Activated CD8-positive, alpha-beta memory T cell treated with anti-CD3 and anti-CD28 coated beads for 1 hour (primary cell): ENCODE measurements around the gene WDR59.

Experiments
- DNase-seq, 2 donors: peaks; one replicate each; pipeline ENCODE4 v3.0.0-alpha.2; 2020; ENCODE audit warnings: low read depth in 1 of 2; ENCODE audit errors: extremely low read depth in 1 of 2

The WDR59 gene

DNA sequence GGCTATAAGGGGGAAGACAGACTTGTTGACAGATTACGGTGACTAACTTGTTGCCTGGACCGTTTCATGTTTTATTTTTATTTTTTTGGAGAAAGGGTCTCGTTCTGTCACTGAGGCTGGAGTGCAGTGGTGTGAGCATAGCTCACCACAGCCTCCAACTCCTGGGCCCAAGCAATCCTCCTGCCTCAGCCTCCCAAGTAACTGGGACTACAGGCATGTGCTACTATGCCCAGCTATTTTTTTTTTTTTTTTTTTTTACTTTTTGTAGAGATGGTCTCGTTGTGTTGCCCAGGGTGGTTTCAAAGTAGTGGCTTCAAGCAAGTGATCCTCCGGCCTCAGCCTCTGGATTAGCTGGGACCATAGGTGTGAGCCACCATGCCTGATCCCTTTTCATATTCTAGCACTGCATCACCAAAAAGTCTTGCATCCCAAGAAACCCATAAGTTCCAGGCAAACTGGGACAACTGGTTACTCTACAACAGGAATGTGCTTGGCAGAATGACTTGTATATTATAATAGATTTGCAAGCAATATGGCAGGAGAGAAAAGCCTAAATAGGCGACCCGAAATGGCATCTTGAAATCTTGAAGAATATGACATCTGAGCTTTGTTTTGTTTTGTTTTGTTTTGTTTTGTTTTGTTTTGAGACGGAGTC lies 2.2 kb upstream of the WDR59 start:
- DNase-seq, result no peak

DNA sequence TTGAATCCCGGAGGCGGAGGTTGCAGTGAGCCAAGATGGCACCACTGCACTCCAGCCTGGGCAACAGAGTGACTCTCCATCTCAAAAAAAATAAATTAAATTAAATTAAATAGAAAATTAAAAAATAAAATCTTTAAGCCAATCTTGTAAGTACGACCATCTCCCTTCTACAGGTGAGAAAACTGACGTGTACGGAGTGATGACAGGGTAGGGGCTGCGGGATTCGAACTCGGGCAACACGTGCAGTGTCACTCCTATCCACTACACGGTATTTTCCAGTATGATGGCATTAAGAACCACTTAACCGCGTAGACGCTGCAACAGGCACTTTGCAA lies 762 bp downstream of the WDR59 start:
- no peak for DNase-seq

DNA sequence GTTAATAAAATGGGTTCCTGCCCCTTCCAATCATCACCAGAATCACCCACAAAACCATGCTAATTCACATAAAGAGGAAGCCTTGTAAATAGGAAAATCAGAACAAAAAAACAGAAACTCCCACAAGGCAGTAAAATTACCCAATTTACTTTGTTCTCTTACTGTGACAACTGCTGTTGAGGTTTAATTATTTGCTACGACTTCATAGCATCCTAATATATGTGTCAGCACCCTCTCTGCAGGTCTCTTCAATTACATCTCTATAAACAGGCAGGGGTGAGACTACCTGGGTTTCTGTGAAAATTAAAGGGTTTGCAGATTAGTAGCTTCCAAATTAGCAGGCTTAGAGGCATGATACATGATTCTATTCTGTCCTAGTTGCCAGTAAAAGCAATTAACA lies 2.7 kb downstream of the WDR59 start:
- DNase-seq, result no peak

DNA sequence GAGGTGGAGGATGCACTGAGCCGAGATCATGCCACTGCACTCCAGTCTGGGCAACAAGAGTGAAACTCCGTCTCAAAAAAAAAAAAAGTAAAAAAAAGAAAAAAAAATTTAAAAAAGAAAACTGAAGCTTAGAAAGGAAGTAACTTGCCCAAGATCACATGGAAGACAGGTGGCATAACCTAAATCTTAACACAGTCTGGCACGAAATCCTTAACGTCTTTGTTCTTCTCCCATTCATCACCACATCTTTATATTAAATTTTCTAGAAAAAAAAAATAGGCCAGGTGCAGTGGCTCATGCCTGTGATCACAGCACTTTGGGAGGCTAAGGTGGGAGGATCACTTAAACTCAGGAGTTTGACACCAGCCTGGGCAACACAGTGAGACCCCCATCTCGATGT lies 9.3 kb downstream of the WDR59 start:
- DNase-seq, result no peak

DNA sequence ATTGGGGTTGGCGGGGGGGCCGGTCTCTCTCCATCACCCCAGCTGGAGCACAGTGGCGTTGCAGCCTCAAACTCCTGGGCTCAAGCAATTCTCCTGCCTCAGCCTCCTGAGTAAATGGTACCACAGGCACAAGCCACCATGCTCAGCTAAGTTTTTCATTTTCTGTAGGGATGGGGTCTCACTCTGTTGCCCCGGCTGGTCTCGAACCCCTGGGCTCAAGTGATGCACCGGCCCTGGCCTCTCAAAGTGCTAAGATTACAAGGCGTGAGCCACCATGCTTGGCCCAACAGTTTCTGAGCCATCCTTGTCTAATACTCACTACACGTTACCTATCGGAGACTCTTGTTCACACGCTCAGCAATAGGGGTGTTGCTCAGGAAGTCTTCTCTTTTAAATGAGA lies 11.6 kb downstream of the WDR59 start:
- no peak for DNase-seq

DNA sequence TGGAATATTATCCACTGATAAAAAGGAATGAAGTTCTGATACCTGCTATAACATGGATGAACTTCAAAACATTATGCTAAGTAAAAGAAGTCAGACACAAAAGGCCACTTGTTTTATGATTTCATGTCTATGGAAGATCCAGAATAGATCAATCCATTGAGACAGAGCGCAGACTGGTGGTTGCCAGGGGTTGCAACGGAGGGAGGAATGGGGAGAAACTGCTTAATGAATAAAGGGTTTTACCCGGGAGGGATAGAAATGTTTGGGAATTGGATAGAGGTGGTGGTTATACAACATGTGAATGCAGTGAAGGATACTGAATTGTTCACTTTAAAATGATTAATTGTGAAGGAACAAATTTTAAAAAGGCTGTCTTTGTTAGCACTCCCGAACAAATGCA lies 30.2 kb downstream of the WDR59 start:
- DNase-seq, result no peak

DNA sequence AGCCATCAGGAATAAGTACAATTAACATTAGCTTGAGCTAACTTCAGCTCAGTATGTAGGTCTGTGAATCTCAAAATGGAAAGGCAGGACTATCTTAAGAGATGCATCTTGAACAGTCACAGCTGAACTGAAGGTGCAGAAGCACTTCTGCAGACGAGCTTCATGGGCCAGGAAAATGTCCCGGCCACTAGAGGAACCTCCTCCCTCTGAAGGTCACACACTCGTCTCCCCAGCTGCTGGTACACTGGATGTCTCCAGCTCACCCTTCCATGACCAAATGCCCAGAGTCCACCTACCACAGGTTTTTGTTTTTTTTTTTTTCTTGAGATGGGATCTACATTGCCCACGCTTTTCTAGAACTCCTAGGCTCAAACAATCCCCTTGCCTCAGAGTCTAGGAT lies 33.2 kb downstream of the WDR59 start:
- no peak for DNase-seq

DNA sequence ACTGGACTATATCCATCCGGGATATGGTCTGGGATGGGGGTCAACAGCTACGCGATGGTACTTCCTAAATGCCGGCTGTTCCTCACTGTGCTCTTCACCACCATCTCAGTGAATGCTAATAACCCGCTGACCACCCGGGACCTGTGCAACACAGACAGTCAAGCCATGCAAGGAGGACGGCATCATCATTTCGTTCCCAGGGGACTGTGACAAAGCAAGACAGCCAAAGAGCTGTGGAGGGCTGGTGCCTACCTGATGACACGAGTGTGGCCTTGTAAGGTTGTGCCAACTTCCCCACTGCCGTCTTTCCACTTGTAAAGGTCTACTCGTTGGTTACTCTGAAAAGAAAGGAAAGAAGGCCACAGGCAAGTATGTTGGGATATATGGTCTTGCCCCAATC lies 33.7 kb downstream of the WDR59 start:
- DNase-seq, result no peak

DNA sequence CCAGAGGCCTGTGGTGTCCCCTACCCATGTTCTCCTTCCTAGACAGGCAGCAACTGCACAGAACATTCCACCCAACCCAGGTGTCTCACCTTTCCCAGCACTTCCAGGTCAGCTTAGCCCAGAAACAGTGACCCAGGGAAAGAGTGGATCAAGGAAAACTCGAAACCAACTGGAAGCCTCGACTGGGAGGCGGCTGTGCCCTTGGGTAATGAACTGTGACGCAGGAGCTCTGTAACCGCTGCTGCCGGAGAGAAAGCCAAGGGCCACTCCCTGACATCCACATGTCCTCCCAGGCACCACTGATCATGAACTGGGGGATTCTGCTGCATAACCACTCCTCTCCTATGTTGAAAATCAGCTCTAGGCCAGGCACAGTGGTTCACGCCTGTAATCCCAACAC lies 34.4 kb downstream of the WDR59 start:
- no peak for DNase-seq

DNA sequence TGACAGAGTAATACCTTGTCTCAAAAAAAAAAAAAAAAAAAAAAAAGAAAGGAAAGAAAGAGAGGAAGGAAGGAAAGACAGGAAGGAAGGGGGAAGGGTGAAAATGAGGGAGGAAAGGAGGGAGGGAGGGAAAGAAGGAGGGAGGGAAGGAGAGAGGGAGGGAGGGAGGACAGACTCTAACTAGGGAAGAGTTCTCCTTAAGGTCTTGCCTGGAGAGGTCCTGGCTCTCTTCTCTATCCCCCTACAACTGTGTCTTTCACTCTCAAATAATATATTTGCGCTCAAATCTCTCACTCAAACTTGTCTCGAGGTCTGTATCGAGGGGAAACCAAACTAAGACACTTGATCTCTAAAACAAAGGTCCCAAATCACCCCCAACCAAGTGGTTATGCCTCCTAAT lies 35.6 kb downstream of the WDR59 start:
- no peak for DNase-seq

DNA sequence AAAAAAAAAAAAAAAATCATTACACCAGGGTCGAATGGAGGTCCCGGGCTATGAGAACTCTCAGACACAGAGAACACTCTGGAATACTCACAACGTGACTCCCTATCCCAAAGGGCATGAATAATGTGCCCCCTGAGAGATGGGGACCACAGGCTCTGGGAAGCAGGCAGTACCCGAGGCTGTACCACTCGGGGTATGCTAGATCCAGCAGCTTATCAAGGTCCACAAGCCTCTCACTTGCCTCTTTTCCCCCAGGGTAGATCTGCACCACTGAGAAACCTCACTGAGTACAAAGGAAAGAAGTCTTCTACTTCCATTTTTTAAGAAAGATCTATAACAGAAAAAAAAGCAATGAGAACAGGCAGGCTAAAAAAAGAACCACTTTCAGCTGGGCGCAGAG lies 40.5 kb downstream of the WDR59 start:
- no peak for DNase-seq

DNA sequence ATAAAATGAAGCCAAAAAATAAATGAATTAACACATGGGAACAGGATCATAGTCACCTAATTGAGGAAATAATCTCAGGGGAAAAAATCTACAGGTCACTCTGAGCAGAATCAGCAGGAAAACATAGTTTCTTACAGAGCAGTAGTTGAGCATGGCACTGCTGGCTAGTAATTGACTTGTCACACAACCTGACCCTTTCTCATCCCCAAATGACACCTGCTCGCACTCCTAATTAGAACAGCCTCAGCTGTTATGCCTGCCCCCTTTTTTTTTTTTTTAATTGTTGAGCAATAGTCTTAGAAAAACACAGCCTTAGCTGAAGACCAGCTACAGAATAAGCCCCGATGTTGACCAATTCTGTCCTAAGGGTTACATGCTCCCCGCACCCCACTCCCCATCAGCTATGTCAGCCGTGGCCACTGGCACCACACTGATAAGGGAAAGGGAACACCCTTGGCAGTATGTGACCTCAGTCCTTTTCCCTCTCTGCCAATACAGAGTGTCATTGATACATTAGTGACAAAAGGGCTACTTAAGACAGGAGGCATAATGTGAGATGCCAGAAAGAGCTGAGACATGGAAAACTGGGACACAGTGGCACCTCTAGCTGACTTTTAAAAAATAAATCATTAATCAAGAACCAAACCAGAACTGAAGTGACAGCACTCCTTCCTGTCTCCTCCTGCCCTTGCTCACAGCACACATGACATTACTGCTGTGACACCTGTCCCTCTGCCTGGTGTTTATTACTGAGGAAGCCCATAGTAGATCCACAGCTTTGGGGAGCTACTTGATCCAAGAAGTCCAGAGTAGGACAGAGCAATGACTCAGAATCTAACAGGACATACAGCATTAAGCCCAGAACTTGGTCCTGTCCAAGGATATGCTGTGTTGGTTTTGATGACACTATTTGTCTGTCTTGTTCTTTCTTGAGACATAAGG lies 41.7 kb downstream of the WDR59 start:
- no peak for DNase-seq

DNA sequence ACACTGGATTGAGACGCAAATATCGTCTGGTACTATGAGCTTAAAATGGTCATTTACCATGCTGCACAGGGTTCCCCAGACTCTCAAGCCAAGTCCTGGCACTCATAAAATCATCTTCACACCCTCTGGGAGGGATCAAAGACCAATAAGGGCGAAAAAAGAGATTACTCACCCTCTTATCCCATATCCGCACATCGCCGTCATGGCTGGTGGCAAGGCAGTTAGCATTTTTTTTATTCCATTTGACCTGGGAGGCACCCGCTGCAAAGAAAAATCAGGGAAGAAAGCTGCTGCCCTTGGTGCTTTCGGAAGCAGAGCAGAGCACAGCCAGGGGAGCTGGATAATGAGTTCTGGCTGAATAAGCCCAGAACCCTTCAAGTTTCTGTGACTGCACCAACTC lies 42.4 kb downstream of the WDR59 start:
- no peak for DNase-seq

DNA sequence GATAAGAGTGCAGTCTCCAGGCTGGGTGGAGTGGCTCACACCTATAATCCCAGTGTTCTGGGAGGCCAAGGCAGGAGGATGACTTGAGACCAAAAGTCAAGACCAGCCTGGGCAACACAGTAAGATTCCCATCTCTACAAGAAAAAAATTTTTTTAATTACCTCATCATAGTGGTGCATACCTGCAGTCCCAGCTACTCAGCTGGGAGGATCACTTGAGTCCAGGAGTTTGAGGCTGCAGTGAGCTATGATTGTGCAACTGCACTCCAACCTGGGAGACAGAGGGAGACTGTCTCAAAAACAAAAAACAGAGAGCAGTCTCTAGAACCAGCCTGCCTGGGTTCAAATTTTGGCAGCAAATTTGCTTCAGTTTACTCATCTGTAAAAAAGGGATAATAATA lies 45.2 kb downstream of the WDR59 start:
- DNase-seq, result no peak

DNA sequence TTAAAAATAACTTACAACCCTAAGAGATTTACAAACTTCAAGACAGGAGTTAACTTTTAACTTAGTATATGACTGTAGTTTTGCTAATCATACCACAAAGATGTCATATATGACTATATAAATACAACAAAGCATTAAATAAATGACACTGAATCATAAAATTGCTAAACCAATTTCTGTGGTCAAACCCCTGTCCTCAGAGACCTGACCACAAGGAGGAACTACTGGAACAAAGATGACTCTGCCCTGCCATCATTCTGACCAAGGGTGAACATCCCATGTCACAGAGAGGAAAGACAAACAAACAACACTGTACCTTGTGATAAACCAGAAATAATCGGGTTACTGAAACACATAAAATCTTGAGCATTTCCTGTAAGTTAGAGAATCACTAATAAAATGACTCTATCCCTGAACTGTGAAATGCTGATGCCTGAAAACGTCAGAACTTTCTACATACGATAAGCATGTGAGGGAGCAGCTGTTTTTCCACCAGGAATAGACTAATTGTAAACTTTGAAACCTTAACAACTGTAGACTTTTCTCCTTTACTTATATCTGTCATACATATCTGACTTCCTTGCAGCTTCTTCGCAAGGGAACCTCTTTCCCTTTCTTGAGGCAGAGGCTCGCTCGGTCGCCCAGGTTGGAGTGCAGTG lies 47.9 kb downstream of the WDR59 start:
- no peak for DNase-seq

DNA sequence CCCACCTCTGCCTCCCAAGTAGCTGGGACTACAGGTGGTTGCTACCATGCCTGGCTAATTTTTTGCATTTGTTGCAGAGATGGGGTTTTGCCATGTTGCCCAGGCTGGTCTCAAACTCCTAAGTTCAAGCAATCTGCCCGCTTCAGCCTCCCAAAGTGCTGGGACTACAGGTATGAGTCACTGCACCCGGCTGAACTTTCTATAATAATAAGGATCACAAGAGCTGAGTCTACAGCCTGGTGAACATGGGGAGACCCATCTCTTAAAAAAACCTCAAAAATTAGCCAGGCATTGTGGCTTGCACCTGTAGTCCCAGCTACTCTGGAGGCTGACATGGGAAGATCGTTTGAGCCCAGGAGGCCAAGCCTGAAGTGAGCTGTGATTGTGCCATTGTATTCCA lies 53.5 kb downstream of the WDR59 start:
- DNase-seq, result no peak

DNA sequence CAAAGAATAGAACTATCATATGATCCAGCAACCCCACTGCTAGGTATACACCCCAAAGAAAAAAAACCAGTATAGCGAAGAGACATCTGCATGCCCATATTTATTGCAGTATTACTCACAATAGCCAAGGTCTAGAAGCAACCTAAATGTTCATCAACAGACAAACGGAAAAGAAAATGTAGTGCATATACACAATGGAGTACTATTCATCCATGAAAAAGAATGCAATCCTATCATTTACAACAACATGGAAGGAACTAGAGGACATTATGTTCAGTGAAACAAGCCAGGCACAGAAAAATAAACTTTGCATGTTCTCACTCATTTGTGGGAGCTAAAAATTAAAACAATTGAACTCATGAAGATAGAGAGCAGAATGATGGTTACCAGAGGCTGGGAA lies 55.3 kb downstream of the WDR59 start:
- DNase-seq, result no peak

DNA sequence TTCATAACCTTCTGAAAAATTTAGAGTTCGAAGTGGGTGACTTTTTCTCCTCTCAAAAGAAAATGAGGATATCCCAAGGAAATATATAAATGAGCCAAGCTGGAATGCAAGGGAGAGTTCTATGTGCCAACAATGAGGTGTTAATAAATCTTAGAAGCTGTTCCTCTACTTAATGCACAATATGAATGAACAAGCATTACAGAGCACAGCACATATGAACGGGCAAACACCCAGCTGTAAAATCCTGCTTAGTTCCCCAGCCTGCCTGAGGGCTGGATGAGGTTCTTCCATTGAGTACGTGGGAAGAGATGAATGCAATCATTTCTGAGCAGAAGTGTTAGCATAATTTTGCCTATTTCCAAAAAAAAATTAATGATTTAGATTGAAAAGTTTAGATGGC lies 58.1 kb downstream of the WDR59 start:
- DNase-seq, result no peak

DNA sequence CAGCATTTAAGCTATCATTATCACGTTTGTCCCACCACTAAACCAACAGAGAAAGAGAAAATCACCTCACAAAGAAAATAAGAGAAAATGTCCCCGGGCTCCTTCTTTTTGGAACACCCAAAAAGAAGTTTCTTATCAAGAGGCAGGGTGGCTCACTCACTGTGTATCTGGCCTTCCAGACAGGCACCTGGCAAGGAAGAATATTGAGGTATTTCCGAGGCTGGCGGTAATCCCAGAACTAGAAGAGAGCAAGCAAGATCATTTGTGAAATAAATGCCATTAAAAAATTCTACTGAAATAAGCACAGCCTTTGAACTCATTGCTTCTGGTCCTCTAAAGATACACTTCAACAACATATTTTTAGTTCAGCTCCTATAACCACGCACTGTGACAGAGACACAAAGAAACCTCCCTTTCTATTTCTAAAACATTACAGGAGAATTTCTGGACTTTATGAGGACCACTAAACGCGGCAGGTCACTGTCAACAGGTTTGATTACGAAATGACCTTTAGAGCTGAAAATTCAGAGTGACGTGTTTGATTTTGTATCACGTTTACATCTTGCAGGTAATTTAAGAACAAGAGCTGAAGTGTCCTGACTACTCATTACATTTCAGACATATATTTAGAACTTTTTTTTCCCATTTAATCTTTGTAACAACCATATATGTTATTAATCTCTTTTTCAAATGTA lies 61.0 kb downstream of the WDR59 start:
- DNase-seq, result no peak

DNA sequence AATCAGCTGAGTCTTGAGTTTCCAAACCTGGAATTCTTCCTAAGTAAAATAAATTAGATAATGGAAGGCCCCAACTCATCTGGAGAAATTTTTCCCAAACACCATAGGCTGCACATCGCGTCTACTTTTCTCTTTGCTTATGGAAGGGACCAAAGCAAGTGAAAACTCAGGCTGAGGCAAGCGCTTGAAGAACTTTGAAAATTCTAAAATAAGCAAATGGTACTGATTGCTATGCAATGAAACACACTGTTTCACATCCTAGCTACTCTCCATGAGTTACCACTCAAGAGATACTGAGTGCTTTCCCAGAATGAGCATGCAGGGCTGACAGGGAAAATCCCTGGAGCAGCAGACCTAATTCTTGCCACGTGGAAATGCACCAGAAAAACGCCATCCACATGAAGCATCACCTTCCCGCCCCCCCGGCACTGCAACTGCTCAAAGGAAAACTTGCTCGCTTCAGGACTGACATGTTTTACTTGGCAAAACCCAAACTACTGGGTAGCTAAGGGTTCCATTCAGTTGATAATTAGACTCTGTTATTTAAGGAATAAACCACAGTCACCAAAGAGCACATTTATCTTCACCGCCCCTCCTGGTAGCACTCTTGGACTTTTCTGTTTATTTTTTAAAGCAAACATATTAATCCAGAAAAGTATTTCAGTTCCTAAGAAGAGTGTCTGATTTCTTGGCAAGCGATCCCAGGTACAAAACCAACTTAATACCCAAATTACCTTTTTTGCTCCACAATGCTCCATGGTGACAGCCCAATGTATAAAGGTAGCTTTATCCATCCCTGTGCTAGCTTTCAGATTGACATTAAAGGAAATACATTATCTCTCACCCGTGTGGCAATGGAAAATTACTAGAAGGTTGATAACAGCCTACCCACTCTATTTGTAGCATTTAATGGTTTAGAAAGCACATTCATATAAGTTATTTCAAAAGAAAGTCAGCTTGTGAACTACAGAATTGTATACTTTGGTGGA lies 62.5 kb downstream of the WDR59 start:
- no peak for DNase-seq
